Stimulated activated CD4-positive, alpha-beta T cell treated with anti-CD3 and anti-CD28 coated beads, Interleukin-4, amount 100 ng/mL, for 48 hours (primary cell): ENCODE results near the gene PMCH.
"Not testable (repeated sequence)": the region's sequence is repeated elsewhere in the genome, so short reads cannot be mapped to it uniquely, and the experiment has no call there.

Experiments used
- DNase-seq, 2 donors: peaks; one replicate each; pipeline ENCODE4 v3.0.0-alpha.2; 2020; ENCODE audit warnings: low read depth in 2 of 2

The PMCH gene, protein sequence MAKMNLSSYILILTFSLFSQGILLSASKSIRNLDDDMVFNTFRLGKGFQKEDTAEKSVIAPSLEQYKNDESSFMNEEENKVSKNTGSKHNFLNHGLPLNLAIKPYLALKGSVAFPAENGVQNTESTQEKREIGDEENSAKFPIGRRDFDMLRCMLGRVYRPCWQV

DNA sequence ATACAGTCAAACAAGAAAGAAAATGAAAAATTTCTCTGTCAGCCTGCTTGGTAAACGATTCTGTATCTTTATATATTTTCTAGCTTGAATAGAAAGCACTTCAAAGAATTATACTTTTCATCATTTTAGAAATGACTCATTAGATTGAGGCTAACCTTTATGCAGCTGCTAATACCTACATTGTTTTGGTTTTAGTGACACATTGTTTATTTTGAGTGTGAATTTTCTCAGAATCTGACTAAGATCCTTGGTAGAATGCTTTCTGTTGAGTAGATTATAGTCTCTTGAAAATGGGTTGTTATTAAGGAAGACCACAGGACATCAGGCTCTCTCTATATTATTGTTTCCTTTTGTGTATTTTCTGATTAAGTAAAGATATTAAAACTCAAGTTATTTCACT lies at the start of gene PMCH:
TSS of gene PMCH (minus strand) at position 45 of the 400 bp plus-strand sequence. CDS start 63 bp downstream, outside the sequence.
- DNase-seq = no peak

DNA sequence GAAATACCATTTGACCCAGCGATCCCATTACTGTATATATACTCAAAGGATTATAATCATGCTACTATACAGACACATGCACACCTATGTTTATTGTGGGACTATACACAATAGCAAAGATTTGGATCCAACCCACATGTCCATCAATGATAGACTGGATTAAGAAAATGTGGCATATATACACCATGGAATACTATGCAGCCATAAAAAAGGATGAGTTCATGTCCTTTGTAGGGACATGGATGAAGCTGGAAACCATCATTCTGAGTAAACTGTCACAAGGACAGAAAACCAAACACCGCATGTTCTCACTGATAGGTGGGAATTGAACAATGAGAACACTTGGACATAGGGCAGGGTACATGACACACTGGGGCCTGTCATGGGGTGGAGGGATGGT lies 43.2 kb upstream of the PMCH start:
- DNase-seq = not testable (repeated sequence)

DNA sequence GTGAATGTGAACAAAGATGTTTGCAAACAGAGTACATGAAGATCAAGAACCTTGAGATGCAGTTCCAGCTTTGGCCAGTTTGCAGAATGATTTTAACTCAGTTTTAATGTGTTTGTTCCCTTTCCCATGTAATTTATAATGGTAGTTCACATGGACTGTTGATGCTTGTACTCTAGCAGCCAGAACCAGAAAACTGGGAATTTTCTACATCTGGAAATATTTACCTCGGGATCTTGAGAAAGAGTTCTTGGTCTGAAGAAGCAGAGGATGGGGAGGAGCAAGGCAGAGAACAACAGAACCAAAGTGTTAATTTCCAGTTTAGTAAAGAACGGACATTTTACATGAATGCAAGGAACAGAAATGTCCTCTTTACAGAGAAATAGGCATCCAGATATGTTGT lies 37.0 kb upstream of the PMCH start:
- DNase-seq = no peak

DNA sequence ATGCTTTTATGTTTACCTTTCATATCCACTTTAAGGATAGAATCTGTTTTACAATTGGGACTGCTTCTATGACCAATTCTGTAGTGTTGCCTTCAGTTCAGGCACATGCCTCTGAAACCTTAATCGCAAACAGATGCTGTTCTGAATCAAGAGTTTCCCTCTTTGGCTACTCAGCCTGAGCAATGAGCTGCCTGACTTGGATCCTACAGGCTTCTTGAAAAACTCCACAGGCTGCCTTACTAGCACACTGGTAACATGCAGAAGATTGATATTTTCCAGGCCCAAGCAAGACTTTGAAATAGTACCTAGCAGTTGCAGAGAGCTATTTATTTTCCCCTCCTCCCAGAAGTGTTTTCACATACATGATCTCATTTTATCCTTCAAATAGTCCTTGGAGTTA lies 34.8 kb upstream of the PMCH start:
- no peak for DNase-seq

DNA sequence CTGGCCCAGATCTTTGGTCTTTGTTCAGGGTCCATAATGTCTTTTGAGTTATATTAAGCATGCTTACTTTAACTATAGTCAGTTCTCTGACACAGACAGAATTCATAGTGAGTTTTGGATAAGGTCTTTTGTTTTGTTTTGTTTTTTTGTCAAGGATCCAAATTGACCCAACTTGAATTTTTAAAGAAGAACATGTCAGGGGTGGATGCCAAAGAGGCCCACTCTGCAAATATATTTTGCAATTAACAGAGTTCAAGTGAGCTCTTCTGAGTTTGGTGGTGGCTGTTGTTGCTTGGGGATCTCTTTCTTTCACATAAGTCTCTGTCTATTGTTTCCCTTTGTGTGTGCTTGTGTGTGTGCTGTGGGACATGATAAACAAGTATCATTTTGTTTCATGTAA lies 34.4 kb upstream of the PMCH start:
- no peak for DNase-seq

DNA sequence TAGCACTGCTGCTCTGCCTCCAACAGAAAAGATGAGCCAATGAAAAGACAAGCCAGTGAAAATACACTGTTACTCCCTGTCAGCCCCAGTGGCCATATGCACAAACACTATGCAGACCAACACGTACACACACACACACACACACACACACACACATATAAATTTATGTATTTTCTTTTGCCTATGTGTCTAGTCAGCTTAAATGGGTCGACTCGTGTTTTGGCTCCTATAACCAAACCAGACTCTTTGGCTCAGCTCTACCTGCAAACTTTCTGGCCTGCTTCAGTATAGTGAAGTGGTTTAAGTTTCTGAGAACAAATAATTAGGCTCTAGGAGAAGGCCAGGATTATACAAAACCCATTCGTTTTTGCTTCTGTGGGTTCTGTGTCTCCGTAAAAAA lies 30.3 kb upstream of the PMCH start:
- no peak for DNase-seq

DNA sequence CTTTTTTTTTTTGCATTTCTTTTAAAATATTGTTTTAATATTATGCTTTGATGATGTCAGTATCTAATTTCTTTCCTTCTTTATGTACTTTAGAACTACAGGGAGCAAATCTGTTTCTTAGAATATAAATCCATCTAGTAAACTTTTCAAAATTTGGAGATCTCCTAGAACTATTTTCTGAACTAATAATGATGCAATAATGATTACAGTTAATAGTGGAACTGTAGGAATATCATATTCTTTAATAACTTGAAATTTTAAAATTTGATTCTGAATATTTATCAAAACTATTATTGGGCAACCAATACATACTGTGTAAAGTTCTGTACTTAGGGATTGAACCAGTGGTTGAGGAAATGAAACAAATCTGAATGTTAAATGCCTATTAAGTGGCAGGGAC lies 23.1 kb upstream of the PMCH start:
- no peak for DNase-seq

DNA sequence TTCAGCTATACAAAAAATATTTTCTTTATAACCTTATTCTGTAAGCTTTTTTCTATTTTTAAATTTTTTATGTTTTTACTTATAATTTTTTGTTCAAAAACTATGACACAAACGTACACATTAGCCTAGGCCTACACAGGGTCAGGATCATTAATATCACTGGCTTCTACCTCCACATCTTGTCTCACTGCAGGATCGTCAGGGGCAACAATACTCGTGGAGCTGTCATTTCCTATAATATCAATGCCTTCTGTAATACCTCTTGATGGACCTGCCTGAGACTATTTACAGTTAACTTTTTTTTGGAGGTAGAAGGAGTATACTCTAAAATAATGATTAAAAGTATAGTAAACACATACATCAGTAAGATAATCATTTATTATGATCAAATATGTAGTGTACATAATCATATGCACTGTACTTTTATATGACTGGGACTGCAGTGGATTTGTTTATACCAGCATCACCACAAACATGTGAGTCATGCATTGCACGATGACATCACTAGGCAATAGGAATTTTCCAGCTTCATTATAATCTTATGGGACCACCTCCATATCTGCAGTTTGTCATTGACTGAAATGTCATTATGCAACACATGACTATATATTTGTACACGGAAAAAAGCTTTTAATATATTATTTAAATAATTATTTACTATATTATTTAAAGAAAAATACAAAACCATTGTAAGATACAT lies 18.5 kb upstream of the PMCH start:
- no peak for DNase-seq

DNA sequence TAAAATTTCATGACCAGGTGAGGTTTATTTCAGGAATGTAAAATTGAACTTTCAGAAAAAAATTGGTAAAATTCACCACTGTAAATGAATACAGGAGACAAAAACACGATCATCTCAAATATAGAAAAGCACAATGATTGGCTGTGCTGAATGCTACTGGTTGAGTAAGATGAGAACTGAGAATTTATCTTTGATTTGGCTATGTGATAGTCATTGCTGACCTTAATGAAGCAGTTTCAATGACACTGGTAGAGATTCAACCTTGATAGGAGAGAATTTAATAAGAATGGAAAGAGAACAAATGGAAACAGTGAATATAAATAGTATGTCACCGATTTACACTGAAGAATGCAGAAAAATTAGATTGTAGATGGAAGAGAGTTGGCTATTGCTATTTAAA lies 6.4 kb upstream of the PMCH start:
- DNase-seq = no peak

DNA sequence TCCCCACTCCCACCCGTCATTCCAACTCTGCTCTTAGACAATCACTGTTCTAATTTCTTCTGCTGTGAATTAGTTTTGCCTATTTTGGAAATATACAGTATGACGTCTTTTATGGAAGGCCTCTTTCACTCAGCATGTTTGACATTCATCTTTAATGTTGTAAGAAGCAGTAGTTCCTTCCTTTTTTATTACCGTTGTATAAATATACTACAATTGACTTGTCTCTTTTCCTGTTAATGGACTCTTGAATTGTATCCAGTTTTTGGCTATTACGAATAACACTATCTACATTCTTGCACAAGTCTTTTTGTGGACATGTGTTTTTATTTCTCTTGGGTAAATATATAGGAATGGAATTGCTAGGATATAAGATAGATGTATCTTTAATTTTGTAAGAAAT lies 4.9 kb upstream of the PMCH start:
- no peak for DNase-seq

DNA sequence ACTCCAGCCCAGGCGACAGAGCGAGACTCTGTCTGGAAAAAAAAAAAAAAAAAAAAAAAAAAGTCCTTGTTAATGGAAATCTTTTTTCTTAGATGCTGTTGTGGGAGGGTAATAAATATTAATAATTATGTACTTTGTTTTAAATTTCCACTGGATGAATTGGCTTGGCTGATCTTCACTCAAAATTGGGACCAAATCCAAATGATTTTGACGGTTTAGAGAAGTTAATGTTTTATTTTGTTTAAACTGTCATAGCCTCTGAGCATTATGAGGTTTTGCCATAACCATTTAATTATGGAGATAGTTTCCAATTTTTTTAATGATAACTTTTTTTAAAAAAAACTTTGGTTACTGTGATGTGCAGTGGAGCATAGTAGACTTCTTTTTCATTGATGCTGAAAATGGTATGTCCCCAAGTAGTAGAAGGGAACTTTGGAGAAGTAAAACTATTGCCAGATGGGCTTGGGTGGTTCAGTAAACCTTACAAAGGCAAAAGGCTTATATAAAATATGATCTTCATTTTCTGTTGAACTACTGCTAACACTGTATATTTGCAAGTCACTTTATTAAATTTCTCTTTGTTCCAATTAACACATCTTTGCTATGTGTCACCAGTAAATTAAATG lies 3.9 kb upstream of the PMCH start:
- no peak for DNase-seq

DNA sequence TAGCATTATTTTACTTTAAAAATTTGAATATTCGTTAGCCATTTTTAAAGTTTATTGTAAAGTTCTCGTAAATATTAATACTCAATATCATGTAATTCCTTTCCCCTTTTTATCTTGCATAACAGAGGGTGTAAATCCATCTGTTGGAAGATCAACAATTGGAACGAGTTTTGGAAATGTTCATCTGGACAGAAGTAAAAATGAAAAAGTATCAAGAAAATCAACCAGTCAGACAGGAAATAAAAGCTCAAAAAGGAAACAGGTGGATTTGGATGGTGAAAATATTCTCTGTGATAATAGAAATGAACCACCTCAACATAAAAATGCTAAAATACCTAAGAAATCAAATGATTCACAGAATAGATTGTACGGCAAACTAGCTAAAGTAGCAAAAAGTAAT lies 1.8 kb downstream of the PMCH start:
- DNase-seq = no peak

DNA sequence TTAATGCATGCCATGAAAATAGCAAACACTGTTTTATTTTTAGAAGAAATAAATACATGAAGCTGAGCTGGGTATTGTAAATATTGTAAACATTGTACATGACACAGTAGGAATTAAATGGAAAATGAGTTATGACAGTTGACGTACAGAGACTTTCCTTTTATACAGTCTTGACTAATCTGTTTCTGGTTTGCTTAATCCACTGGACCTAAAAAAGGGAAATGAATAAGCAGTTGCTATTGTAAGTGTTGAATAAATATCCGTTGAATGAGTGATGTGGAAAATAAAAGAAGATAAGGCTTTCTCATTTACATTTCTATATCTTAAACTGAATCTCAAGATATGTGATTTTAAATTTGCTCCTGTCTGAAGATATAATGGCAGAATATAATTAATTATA lies 15.0 kb downstream of the PMCH start:
- DNase-seq = no peak

DNA sequence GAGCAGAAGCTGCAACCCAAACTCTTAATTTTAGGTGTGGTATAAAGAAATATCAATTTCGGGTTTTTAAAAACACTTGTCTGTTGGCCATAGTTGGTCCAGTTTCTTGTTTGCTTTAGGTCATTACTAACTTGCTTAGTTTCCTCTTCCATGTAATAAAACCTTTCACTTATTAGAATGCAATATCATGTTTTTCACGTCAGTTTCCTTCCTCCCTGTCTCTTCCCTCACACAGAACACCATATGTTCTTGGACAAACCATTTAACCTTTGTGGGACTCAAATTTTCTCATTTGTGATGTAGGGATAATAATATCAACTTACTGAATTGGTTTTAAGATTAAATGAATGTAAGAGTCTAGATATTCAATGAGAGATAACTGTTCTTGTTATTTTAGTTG lies 22.9 kb downstream of the PMCH start:
- DNase-seq = no peak

DNA sequence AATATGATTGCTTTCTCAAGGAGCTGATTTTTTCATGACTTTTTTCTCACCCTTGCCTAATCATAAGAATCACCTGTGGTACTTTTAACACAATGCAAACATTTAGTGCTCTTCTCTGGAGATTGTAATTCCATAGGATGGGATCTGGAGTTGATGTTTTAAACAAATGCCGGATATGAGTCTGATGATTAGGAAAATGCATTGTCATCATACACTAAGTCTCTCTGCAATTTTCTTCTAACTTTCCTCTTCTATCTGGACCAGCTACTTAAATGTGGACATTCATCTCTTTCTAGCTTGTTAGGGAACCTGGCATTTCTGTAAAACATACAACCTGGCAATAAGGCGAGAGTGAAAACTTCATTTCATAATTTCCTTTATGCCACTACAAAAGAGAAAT lies 23.5 kb downstream of the PMCH start:
- DNase-seq = no peak

DNA sequence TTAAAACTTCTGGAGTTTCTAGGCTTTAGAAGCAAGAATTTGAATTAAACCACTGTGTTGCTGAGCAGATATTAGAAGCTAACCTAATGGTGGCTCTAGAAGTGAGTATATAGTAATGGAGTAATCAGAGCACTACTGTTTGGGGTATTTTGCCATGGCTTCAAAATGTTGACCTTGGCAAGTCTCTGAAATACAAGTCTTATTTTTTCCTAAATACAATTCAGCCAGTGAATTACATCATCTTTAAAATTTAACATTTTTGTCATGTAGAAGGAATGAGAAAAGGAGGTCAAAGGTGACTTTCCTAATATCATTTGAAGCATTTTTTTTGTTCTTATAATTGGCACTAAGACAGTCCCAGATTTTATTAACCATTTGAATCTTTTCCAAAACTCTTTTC lies 25.2 kb downstream of the PMCH start:
- DNase-seq = no peak

DNA sequence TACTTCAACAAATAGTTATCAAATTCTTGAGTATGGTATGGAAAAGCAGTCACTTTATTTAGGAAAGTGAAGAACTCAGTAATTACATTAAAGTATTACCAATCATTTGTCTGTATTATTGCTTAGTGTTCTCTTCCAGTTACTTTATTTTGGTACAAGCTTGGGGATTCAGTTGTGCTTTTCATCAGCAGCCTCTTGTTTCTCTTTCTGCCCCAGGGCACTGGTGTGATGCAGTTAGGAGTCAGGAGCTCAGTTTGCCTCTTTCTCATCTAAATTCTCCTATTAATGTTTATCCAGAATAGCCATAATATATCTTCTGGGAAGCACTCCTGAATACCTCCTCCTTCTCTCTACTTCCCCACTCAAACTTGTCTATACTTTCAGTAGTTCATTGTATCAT lies 25.7 kb downstream of the PMCH start:
- DNase-seq = no peak

DNA sequence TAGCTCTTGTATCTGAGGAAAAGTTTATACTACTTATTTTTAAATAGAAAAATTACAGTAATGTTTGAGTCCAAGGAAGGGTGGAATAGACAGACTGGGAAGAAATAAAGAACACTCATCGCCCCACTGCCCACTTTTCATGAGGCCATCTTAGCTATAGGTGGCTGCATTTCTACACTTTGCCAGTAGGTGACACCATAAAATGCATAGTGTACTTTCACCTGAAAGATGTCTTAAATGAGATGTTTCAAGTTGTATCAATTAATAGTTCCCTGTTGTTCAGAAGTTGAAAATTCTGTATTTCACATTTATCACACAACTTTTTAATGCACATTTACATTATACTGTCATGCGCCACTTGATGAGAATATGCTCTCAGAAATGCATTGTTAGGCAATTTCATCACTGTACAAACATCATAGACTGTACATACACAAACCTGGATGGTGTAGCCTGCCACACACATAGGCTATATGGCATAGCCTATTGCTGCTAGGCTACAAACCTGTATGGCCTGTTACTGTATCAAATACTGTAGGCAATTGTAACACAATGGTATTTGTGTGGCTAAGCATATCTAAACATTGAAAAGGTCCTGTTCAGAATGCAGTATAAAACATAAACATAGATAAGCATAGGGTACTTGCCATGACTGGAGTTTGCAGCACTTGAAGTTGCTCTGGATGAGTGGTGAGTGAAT lies 27.6 kb downstream of the PMCH start:
- no peak for DNase-seq

DNA sequence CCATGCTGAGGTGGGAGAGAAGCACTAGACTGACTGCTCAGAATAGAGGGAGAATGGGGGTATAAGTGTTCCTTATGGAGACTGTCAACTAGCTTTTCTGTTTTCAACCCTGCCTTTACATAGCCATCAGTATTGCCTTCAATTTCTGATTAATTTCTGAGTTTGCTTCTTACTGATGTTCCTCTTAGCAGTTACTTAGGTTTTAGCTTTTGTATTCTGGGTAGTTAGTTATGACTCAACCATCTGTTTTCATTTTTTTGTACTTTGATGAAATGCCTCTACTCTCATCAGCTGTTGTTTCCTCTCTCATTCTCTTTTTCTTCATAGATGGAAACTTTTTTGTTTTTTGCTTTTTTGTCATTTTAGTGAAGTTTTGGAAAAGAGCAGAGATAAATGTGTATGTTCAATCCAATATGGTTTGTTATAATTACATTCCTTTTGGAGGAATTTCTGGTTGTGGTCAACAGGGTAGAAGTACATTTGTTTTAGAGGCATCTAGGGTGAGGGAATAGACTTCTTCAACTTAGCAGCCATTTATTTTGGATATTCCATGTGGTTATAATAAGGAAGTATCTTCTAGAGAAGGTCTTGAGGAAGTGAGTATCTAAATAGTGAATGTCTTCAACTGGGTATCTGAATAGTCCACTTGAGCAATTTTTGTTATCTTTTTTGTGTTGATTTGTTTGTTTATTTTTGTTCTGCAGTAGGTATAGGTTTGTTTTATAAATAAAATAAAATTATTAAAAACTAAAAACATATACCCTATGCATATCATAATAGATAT lies 29.6 kb downstream of the PMCH start:
- no peak for DNase-seq

DNA sequence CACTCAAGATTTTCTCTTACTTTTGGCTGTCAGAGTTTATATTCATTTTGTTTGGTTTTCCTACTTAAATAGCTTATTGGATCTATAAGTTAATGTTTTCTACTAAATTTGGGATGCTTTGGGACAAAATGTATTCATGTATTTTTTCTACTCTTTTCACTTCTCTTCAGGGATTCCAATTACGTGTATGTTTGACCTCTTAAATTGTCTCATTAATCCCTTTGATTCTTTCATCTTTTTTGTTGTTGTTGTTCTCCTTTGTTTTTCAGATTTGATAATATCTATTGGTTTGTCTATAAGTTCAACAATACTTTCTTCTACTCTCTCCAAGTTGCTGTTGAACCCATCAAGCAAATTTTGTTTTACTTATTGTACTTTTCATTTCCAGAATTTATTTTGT lies 34.2 kb downstream of the PMCH start:
- no peak for DNase-seq

DNA sequence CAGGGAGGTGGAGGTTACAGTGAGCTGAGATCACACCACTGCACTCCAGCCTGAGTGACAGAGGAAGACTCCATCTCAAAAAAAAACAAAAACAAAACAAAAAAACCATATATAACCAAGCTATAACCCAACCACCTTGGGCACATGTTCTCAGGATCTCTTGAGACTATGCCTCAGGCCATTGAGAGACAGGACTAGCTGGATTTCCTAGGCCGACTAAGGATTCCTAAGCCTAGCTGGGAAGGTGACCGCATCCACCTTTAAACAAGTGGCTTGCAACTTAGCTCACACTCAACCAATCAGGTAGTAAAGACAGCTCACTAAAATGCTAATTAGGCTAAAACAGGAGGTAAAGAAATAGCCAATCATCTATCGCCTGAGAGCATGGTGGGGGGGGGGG lies 42.4 kb downstream of the PMCH start:
- not testable (repeated sequence) for DNase-seq

DNA sequence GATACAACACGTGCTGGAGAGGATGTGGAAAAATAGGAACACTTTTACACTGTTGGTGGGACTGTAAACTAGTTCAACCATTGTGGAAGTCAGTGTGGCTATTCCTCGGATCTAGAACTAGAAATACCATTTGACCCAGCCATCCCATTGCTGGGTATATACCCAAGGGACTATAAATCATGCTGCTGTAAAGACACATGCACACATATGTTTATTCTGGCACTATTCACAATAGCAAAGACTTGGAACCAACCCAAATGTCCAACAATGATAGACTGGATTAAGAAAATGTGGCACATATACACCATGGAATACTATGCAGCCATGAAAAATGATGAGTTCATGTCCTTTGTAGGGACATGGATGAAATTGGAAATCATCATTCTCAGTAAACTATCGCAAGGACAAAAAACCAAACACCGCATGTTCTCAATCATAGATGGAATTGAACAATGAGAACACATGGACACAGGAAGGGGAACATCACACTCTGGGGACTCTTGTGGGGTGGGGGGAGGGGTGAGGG lies 50.5 kb downstream of the PMCH start:
- not testable (repeated sequence) for DNase-seq
